ENCODE data around the gene MAP3K5. TPM values are rescaled to one million over a fixed set of nuclear protein-coding genes. Genes with fewer than 3 reads are reported as not detected.
"Not testable (repeated sequence)": the region's sequence is repeated elsewhere in the genome, so short reads cannot be mapped to it uniquely, and the experiment has no call there.

Gene MAP3K5
- total RNA-seq, 1 donor from 2014 or later: 1.6 TPM

DNA sequence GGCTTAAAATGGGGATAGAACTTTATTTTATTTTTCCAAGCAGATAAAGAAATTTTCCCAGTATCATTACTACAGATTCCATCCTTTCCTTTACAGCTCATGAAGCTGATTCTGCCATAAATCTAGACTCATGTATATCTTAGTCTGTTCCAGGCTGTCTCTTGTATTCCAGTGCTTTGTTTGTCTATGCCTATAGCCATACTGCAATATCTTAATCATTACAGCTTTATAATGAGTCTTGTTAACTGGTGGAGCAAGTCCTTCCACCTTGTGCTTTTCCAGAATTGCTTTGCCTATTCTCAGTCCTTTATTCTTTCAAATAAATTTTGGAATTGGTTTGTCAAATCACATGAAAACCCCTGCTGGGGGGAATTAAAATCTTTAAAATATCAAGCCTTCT lies 99.2 kb downstream of the MAP3K5 start:
- peaks cover 4% of the 10 kb centered on the region for H3K4me1 Mint-ChIP-seq (ENCODE audit: unreplicated experiment)
- H3K27me3 Mint-ChIP-seq (ENCODE audit: unreplicated experiment): no peaks in the 10 kb centered on the region
- no peak overlapping the region for H3K27ac Mint-ChIP-seq (ENCODE audit: unreplicated experiment)
- H3K9me3 Mint-ChIP-seq (ENCODE audit: unreplicated experiment): no peaks in the 10 kb centered on the region
- no peak overlapping the region for H3K4me3 Mint-ChIP-seq (ENCODE audit: unreplicated experiment)
- TF ChIP-seq, protein P1, sequence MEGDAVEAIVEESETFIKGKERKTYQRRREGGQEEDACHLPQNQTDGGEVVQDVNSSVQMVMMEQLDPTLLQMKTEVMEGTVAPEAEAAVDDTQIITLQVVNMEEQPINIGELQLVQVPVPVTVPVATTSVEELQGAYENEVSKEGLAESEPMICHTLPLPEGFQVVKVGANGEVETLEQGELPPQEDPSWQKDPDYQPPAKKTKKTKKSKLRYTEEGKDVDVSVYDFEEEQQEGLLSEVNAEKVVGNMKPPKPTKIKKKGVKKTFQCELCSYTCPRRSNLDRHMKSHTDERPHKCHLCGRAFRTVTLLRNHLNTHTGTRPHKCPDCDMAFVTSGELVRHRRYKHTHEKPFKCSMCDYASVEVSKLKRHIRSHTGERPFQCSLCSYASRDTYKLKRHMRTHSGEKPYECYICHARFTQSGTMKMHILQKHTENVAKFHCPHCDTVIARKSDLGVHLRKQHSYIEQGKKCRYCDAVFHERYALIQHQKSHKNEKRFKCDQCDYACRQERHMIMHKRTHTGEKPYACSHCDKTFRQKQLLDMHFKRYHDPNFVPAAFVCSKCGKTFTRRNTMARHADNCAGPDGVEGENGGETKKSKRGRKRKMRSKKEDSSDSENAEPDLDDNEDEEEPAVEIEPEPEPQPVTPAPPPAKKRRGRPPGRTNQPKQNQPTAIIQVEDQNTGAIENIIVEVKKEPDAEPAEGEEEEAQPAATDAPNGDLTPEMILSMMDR (IDR thresholded peaks at IDR 0.05): no peak
- DNase-seq (ENCODE audit: extremely low spot score, unreplicated experiment): no peak
- H3K36me3 Mint-ChIP-seq (ENCODE audit: unreplicated experiment): no peaks in the 10 kb centered on the region

DNA sequence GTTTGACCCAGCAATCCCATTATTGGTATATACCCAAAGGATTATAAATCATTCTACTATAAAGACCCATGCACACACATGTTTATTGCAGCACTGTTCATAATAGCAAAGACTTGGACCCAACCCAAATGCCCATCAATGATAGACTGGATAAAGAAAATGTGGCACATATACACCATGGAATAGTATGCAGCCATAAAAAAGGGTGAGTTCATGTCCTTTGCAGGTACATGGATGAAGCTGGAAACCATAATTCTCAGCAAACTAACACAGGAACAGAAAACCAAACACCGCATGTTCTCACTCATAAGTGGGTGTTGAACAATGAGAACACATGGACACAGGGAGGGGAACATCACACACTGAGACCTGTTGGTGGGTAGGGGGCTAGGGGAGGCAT lies 104.4 kb downstream of the MAP3K5 start:
- not testable (repeated sequence) for H3K27ac Mint-ChIP-seq (ENCODE audit: unreplicated experiment); H3K4me3 Mint-ChIP-seq (ENCODE audit: unreplicated experiment); H3K4me1 Mint-ChIP-seq (ENCODE audit: unreplicated experiment); DNase-seq (ENCODE audit: extremely low spot score, unreplicated experiment); H3K27me3 Mint-ChIP-seq (ENCODE audit: unreplicated experiment); H3K36me3 Mint-ChIP-seq (ENCODE audit: unreplicated experiment); H3K9me3 Mint-ChIP-seq (ENCODE audit: unreplicated experiment)

DNA sequence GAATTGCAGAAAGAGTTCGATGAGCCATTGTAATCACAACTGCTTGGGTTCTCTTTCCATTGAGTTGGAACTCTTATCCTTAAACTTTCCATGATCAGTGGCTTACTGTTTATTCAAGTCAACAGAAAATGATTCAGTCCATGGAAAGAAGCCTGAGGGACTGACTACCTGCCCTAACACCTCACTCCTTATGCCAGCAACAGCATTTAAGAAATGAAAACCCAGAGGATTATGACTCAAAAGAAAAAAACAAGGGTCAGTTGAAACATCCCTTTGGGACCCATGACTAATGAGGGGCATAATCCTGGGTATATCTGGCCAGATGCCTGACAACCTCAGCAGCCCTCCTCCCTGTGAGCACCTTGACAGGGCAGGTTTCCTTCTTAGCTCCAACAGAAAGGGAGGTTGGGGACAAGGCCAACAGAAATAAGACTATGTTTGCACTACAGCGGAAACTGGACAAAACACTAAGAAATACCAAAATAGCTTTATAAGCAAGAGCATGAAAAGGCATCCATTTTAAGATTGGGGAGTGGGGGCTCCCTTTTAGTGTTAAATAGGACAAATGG lies 106.7 kb downstream of the MAP3K5 start:
- Mint-ChIP-seq H3K4me1 (ENCODE audit: unreplicated experiment) (peaks cover 8% of the 10 kb centered on the region), H3K27ac (ENCODE audit: unreplicated experiment) (no peak overlapping the region), H3K27me3 (ENCODE audit: unreplicated experiment) (no peaks in the 10 kb centered on the region), H3K9me3 (ENCODE audit: unreplicated experiment) (peaks cover 9% of the 10 kb centered on the region), H3K36me3 (ENCODE audit: unreplicated experiment) (no peaks in the 10 kb centered on the region), H3K4me3 (ENCODE audit: unreplicated experiment) (no peak overlapping the region)
- no peak for DNase-seq (ENCODE audit: extremely low spot score, unreplicated experiment)
- TF ChIP-seq, protein P1 (IDR thresholded peaks at IDR 0.05): no peak

DNA sequence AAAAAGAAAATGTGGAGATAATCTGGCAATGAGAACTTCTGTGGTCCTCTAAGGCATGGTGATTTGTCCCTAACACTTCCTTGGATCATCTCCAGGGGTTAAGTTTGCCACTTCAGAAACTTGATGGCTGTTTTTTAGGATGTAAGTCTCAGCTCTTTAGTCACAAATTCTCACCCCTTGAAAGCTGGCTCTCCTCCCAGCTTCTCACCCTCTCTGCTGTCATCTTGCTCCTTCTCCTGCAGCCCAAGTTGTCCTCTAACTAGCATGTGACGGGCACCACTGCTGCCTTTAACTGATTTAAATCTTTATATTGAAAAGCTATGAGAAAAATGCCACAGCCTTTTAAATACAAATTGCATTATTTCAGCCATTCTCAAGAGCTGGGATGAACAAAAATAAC lies 107.8 kb downstream of the MAP3K5 start:
- DNase-seq (ENCODE audit: extremely low spot score, unreplicated experiment): no peak
- no peaks in the 10 kb centered on the region for H3K27me3 Mint-ChIP-seq (ENCODE audit: unreplicated experiment)
- no peak overlapping the region for H3K27ac Mint-ChIP-seq (ENCODE audit: unreplicated experiment)
- no peaks in the 10 kb centered on the region for H3K36me3 Mint-ChIP-seq (ENCODE audit: unreplicated experiment)
- H3K4me3 Mint-ChIP-seq (ENCODE audit: unreplicated experiment): no peak overlapping the region
- peaks cover 9% of the 10 kb centered on the region for H3K9me3 Mint-ChIP-seq (ENCODE audit: unreplicated experiment)
- H3K4me1 Mint-ChIP-seq (ENCODE audit: unreplicated experiment): peaks cover 8% of the 10 kb centered on the region
- TF ChIP-seq, protein P1 (IDR thresholded peaks at IDR 0.05): no peak

DNA sequence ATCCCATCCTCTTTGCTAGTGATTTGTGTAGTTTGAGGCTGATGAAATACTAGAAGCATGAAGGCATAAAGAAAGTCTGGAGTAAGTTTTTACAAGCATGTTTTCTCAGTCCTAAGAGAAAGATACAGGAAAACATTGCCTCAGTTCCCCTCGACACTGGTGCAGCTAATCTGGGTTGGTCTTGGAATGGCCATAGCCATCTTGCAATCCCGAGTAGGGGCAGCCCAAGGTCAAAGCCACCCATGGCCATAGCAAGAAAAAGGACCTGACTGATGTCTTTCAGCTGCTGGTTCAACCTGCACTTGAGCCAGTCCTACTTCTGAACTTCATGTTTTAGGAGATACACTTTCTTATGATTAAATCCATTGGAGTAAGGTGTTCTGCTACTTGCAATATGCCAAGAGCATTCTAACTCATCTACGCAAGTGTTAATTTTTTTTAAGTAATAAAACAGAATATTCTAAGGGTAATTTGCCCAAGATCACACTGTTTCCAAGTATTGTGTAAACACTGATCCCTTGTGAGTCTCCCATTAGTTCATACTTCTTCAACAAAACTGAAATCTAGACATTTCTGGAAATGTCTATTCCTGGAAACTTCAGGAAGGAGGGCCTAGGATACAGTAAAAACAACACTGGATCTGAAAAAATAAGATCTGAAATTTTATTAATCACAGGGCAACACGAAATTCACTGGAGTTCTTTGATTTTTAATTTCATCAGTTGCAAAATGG lies 108.9 kb downstream of the MAP3K5 start:
- Mint-ChIP-seq H3K9me3 (ENCODE audit: unreplicated experiment) (peaks cover 9% of the 10 kb centered on the region), H3K36me3 (ENCODE audit: unreplicated experiment) (no peaks in the 10 kb centered on the region), H3K4me3 (ENCODE audit: unreplicated experiment) (no peak overlapping the region), H3K27ac (ENCODE audit: unreplicated experiment) (no peak overlapping the region), H3K4me1 (ENCODE audit: unreplicated experiment) (peaks cover 5% of the 10 kb centered on the region), H3K27me3 (ENCODE audit: unreplicated experiment) (no peaks in the 10 kb centered on the region)
- TF ChIP-seq, protein P1 (IDR thresholded peaks at IDR 0.05): no peak
- no peak for DNase-seq (ENCODE audit: extremely low spot score, unreplicated experiment)

Measured in osteocyte (in vitro differentiated cells).